Islet precursor cell (in vitro differentiated cells): Measurements from ENCODE around the gene PFKP.

Experiments
- DNase-seq: peaks from one replicate; pipeline ENCODE4 v3.0.0-alpha.2; 2018

Gene PFKP

DNA sequence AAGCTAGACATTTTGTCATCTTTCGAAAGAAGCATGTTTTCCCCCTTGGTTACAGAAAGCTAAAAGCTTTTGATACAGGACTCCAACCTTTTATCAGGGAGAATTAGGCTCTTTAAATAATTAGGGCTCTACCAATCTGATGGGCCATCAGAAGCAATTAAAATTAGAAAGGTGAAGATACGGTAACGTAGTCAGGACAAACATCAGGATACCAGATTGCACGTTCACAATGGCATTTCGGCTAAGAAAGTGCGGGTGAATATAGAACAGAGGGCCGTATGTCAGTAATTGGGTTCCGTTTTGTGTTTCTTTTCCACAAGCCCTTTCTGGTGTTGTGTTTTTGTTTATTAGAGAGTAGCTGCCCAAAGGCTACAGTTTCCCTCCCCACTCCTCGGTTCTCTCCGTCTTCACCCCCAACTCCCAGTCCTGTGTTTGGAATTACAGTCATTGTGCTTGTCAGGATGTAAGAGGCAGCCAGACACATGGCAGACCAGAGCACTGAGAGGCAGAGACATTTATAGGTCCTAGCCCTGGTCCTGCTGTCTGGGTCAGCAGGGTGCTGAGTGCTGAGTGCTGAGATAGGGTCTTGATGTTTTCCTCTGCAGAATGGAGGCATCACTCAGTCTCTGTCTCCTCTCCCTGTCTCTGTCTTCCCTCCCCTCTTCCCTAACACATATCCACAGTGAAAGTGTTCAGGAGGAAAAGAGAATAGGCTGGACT is 5.5 kb downstream of the PFKP start:
- no peak for DNase-seq

DNA sequence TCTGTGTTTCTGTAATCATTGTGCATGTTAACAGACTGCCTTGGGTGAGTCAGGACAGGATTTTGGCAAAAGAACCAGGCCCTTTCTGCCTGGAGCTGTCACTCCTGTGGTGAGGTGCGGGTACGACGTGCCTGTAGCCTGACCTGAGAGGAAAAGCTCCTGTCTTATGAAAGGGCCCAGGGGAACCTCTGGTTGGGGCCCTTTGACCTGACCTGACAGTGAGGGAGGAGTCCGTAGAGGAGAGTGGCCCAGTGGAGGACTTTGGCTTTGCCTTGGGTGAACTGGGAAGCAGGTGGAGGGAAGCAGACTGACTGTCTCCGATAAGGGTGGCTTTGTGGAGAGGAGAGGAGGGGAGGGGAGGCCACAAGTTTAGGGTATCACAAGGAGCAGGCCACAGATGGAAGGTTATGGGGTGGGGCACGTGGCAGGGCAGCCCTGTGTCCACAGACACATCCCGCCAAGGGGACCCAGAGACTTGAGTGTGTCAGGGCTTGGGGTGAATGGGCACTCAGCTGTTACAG is 6.9 kb downstream of the PFKP start:
- peak; percentile 48 for DNase-seq

DNA sequence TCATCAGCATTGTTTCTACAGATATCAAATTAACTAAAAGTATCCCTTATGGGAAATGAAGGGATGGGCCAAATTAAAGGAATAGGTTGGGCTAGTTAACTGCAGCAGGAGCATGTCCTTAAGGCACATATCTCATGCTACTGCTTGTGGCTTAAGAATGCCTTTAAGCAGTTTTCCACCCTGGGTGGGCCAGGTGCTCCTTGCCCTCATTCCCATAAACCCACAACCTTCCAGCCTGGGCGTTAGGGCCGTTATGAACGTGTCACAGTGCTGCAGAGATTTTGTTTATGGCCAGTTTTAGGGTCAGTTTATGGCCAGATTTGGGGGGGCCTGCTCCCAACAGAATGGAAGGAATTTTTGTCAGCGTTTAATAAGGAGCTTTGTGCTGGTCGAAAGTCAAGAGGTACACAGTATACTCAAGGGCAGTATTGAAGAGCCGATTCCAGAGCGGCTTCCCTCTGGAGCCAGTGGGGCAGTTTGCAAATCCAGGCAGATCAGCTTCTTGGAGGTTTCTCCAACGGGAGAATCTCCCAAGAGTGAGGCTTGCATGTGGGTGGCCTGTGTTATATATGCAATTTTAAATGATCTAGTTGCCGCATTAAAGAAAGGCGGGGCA is 7.7 kb downstream of the PFKP start:
- DNase-seq: peak; percentile 52

DNA sequence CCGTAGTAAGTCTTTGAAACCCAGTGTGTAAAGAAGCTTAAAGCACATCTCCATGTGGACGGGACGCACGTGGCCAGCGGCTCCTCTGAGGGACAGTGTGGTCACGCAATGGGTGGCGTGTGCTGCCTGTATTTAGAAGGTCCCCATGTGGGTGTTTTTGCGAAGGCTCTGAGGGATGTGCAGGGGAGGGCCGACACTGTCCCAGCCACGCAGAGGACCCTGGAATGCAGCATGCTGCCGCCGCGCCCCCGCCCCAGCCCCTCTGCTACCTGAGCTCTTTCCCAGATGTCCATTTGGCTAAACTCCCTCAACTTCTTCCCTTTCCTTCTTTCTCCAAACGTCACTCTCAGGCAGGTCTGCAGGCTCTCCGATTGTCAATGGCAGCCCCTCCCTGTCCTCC is 8.8 kb downstream of the PFKP start:
- peak; percentile 44 for DNase-seq

DNA sequence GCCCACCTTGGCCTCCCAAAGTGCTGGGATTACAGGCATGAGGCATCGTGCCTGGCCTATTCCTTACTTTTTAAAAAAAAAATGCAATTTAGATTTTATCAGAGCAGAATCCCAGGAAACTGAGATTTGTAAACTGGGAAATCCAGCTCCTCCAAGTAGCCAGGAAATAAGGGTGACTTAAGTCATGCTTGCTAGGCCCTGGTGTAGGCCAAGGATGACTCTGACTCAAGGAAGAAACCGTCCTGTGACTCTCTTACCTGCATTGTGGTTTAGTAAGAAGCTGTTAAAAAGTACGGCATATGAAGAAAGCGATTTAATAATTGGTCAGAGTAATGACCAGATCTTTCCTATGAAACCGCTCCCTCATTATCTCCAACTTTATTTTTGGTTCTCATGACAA is 10.2 kb downstream of the PFKP start:
- no peak for DNase-seq

DNA sequence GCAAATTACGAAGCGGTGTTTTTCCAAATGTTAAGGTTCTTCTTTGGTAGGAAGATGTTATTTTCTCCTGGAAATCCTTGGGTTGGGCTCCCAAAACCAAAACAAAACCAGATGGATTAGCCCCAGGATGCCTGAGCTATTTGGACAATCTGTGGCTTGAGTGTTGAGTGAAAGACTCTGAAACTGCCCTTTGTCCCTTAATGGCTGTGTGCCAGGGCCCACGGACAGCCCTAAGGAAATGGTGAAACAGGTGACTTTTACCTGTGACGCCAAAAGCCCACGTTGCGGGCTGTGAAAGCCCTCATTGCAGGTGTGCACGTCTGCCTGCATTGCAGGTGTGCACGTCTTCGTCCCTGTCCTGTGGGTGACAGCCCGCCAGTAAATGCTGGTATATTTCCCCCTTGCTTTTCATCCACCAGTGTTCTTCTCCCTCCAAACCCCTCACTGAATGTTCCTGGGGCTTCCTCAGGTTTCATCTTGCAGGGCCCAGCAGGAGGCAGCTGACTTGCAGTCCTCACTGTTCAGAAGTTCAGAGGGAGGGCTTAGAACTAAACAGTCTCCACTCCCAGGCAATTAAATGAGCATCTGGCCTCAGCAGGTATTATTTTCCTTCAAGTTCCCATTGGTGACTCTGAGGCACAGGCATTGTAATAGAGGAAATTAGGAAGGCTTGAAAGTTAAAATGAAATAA is 10.7 kb downstream of the PFKP start:
- peak; percentile 53 for DNase-seq

DNA sequence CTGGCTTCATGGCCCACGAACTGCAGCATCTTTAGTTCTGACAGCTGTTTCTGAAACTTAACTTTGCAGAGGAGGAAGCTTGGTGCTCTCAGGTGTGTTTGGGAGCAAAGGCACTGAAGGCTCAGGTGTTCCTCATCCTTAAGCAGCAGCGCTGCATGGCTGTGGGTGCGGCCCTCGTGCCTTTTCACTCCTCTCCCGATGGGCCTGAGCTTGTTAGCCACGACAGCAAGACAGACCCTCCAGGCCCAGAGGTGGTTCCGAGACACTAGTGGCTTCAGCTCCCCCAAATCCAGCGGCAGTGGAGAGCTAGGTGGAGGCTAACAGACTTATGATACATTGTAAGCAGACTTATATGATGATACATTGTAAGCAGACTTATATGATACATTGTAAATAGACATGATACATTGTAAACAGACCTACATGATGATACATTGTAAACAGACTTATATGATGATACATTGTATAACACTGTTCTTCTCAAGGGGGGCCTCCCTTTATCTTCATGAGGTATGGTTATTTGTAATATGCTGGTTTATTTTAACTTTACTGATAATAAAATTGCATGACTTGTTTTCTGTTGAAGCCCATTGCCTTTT is 14.1 kb downstream of the PFKP start:
- peak; percentile 40 for DNase-seq

DNA sequence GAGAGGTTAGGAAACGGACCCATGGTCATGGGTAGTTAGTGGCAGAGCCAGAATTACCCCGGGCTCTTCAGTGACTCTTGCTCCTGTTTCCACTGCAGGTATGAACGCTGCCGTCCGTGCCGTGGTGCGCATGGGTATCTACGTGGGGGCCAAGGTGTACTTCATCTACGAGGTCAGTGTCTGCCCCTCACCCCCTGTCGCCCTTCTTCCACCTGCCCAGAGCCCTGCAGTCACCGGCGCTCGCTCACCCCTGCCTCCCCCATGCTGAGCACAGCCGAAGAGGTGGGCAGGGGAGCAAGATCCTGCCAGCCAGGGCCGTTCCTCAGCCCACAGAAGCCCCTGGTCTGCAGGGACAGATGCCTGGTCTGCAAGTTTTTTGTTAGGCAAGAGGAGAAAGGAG is 14.9 kb downstream of the PFKP start:
- no peak for DNase-seq

DNA sequence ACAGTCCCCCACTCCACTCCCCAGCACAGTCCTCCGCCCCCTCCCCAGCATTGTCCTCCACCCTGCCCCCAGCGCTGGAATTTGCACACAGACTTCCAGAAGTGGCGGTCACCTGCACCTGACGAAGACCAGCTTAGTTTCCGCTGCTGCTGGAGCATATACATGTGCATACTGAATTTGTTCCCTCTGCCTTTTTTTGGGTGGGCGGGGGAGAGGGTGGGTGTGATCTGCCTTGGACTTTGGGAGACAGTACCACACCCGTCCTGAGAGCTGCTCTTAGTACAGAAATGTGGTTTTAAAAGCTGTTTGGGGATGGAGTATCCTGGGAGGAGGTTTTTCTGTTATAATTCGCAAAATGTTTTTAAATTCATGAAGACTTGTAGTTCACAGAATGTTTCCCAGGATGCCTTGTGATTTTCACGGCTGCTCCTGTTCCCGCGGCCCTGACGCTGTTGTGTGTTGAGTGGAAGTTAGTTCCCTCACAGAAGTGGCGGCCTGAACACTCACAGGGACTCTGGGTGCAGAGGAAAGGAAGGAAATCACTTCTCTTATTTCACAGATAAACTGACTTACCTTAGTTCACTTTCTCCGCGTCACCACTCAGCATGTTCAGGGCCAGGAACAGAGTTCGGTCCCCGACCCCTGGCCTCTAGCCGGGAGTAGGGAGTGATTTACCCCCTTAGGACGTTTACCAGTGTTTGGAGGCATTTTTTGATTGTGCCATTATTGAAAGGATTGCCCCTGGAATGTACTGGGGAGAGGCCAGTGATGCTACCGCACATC is 18.6 kb downstream of the PFKP start:
- peak; percentile 44 for DNase-seq

DNA sequence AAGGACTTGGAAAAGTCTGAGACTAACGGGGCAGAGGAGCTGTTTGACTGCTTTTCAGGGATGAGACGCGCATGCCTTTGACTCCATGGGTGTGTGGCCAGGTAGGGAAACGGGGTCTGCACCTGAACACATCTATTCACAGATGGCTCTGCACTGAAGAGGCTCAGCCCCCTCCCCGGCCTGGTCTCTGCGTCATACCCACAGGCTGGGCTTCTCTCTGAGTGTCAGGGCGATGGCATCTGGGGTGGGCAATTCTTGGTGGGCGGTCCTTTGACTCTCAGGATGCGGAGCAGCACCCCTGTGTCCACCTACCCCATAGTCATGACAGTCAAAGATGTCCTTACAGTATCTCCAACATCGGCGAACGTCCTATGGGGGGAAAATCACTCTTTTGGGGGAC is 23.0 kb downstream of the PFKP start:
- DNase-seq: peak; percentile 55

DNA sequence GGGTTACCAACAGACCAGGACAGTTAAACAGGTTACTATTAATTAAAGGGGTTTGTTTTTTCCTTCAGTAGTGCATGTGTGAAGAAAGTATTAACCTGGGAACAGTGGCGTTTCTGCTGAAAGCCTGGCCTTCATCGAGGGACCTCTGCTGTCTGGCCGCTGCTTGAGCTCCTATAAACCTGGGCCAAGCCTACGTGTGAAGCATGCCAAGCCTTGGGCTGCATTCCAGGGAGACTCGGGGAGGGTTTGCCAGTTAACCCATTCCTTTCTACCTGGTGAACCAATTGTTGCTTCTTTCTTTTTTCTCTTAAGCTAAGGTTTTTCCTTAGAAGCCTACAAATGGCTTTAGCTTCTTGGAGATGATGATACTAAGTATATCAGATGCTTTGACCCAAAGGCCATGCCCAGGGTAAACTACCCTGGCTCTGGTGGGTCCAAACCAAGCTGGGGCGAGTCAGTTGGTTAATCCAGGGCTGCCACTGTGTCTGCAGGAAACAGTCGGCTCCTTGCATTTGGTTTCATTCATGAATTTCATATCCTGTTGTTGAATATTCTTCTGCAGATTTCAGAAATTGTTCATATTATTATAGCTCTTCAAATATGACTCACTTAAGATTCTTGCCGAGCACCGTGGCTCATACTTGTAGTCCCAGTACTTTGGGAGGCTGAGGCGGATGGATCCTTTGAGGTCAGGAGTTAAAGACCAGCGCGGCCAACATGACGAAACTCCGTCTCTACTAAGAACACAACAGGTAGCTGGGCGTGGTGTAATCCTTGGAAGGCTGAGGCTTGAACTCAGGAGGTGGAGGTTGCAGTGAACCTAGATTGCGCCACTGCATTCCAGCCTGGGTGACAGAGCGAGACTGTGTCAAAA is 23.8 kb downstream of the PFKP start:
- DNase-seq: peak; percentile 87

DNA sequence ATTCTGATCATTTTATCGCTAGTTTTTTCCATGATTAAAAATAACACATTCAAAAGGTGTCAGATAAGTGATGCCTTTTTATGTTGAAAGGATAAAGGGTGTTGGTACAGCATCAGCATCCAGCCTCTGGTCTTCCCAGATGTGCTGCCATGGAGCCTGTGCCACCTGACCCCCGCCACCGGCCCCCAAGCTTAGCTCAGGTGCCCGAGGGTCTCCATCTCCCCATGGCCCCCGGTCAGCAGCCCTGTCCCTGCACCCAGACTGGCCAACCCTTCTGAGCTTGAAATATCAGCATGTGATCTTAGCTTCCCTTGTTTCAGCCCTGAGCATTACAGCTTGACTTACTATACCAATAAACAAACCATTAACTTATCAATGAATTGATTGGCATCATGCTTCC is 24.6 kb downstream of the PFKP start:
- no peak for DNase-seq

DNA sequence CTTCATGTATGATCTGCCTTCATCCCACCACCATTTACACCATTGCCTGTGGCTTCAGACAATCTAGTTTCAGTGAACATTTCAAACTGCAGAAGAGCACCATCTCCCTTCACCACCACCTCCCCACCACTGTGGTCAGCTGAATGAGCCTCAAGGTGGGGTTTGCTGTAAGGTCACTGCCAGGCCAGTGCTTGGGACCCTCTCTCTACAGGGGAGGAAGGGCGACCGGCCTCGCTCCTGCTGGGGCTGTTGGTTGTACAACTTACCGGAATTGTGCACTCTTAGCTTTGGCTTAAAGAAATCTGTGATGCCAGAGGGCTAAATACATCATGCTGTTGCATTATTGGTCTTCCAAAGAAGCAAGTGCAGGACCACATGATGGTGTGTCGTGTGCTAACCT is 26.6 kb downstream of the PFKP start:
- no peak for DNase-seq

DNA sequence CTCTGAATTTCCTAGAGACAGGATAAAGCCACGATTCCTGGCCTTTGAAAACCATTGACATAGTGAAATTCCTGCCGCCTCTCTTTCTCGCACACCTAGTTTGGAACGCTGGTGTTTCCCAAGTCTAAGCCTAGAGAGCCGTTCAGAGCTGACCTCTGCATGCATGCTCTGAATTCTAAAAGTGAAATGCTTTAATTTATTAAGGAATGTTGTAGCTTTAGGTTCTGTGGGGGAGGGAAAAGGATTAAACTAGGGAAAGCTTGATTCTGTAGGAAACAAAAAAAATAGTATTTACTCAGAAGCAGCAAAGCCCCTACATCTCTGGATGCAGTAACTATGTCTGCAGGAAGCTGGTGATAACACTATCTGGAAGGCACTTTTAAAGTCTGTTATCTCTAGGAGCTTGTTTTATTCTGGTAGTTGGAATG is 27.3 kb downstream of the PFKP start:
- peak; percentile 73 for DNase-seq

DNA sequence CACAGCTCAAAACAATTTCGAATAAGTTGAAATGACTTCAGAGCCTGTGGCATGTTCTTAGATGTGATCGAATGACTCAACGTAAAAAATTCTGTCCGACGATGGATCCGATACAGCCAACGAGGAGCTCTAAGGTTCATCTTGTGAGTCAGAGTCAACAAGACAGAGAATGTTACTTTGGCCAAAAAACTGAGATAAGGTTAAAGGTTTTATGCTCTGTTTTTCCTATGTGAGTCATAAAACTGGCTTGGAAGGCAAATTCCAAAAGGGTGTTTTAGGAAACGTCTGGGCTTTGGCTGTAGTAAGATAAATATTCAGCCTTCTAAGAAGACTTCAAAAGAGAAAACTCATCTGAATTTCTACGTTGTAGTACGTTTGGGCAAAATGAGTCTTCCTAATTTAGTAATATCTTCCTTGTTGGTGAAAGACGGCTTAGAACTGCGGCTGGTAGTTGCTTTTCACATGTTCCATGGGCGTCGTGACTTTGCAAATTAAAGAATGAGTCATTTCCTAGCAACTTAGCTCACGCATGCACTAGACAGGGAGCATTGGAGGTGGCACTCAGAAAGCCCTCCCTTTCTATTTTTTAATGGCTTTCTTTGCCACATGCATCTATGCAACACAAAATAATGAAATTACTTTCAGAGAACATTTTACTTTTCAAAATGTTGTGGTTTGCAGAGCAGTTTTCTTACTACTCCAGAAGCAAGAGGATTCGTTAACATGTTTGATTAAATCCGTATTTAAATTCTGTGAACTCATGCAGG is 28.2 kb downstream of the PFKP start:
- peak; percentile 89 for DNase-seq

DNA sequence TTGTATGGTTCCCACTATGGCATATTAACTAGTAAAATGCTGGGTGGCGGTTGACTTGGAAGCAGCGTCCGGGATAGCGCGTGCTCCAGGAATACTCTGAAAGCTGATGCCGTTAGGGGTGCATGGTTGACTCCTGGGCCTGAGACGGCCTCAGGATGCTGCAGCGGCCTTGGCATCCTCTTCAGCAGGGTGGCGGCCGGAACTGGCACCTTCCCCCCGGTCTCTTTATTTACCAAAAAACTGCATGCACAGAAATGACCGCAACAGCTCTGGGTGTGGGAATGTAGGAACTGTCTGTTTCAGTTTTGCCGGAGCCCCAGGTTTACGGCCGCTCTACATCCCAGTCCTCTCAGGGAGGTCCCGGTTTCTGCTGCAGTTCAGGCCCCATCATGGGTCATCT is 28.8 kb downstream of the PFKP start:
- no peak for DNase-seq

DNA sequence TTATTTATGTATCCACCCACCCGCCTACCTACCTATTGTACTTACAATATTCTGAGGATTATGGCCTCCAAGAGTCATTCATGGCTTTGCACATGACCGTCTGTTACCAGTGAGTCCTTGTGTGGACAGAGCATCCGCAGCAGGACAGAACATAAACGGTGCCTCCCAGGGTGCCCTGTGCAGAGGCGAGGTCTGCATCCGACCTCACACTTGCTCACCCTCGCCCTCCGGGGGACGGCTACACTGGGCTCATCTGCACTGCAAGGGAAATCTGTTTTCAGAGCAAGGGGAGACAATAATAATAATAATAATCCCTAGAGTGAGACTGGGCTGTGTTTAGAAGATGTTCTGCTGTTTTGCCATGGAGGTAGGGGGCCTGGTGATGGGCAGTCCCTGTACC is 29.8 kb downstream of the PFKP start:
- no peak for DNase-seq

DNA sequence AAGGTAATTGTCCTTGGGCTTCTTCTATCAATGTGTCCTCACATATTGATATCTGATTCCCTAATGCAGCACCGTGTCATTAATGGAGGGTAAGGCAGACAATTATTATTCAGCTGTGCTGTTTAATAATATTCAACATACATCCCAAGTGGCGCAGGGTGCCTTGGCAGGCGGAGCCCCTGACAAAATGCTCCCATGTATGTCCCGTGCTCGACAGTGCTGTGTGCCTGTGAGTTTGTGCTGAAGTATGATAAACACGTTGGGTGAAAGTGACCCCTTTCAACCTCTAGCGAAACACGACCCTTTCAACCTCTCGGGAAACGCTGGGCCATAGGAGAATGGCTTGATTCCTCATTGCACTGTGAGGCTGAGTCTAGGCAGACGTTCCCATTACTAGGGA is 31.3 kb downstream of the PFKP start:
- no peak for DNase-seq

DNA sequence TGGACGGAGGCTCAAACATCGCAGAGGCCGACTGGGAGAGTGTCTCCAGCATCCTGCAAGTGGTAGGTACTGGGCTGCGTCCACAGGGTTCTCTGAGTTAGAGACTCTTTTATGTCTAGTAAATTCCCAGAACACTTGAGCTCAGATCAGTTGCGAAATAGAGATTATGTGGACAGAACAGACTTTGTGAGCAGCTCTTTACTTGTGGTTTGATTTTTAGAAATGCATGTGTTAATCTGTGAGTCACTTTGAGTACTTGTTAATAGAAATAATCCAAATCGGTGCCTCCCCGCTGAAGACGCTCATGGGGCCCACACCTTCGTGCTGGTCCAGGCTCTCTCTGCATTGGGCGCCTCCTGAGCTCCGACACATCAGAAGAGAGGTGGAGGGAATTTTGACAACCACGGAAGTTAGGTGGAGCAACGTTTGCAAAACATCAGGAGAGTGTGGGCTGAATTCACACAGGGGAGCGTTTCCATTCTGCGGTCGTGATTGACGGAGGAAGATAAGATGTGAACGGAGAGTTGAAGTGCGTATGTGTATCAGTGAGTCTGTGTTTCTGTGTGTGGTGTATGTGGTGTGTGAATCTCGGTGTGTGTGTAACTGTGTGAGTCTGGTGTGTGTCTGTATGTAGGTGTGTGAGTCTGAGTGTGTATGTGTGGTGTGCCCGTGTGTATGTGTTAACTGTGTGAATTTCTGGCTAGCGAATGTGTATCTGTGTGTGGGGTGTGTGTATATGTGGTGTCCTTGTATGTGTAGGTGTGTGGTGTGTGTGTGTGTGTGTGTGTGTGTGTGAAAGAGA is 32.1 kb downstream of the PFKP start:
- no peak for DNase-seq
